ENCODE results near the gene AGPAT4.

AGPAT4 gene

GRCh38 chr6:161115468-161115867 is 158.4 kb downstream of the AGPAT4 start:
- DNase-seq (ENCODE audit: low spot score), result no peak
- TF ChIP-seq, protein P1, sequence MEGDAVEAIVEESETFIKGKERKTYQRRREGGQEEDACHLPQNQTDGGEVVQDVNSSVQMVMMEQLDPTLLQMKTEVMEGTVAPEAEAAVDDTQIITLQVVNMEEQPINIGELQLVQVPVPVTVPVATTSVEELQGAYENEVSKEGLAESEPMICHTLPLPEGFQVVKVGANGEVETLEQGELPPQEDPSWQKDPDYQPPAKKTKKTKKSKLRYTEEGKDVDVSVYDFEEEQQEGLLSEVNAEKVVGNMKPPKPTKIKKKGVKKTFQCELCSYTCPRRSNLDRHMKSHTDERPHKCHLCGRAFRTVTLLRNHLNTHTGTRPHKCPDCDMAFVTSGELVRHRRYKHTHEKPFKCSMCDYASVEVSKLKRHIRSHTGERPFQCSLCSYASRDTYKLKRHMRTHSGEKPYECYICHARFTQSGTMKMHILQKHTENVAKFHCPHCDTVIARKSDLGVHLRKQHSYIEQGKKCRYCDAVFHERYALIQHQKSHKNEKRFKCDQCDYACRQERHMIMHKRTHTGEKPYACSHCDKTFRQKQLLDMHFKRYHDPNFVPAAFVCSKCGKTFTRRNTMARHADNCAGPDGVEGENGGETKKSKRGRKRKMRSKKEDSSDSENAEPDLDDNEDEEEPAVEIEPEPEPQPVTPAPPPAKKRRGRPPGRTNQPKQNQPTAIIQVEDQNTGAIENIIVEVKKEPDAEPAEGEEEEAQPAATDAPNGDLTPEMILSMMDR (IDR thresholded peaks at IDR 0.05; ENCODE audit: extremely low read depth, insufficient read depth, missing control alignments), result no peak
- in situ Hi-C loops (cut with MboI; ENCODE audit: low pct_unique_long_range_greater_than_20kb, low sequenced_read_pairs, unreplicated experiment), result no loop called here

DNA sequence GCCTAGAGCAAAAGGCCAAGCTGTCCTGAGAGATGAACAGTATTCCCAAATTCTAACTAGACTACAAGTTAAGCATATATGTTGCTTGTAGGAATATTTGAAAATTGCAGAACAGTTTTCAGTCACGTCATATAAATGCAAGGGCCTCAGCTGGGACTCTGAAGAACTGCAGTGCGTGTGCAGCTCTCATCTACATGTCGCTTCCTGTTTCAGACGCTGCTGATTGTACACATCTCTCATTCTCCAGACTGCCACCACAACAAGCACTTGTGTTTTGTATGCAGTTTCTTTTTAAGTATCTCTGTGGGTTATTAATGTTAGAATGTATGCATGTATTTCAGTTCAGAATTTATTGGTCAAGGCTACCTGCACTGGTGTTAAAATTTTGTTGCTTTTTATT is 162.6 kb downstream of the AGPAT4 start:
- no peak for DNase-seq (ENCODE audit: low spot score)
- in situ Hi-C loops (cut with MboI; ENCODE audit: low pct_unique_long_range_greater_than_20kb, low sequenced_read_pairs, unreplicated experiment), result no loop called here
- TF ChIP-seq, protein P1 (IDR thresholded peaks at IDR 0.05; ENCODE audit: extremely low read depth, insufficient read depth, missing control alignments), result no peak

DNA sequence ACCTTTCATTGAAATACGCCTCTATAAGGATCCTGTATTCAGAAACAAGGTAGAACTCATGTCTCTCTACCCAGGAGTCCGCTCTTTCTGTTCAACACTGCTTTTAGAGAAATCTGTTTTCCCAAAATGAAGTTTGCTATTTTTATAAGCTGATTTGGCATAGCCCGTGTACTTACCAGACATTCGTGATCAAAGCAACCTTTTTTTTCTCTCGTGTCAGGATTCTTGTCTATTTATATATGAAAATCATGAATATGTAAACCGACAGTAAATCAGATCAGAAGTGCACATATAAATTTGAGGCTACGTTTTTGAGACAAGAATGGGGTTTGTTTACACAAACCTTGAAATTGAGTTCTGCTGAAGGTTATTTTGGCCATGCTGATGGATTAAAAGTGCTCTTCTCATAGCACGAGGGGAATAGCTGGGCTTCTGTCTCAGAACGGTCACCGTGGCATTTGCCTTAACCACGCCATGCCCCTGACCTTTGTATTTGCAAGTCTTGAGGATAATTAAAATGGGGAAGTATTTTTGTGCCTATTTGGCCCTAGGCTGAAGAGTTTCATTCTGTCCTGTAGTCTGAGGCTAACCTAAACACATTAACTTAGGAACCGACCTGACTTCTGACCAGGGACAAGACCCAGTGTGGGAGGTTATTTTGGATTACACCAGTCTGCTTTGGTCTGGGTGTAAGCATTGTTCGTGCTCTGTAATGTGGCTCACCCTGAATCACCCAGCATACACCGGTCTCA is 163.7 kb downstream of the AGPAT4 start:
- in situ Hi-C loops (cut with MboI; ENCODE audit: low pct_unique_long_range_greater_than_20kb, low sequenced_read_pairs, unreplicated experiment), result no loop called here
- no peak for DNase-seq (ENCODE audit: low spot score)
- TF ChIP-seq, protein P1 (IDR thresholded peaks at IDR 0.05; ENCODE audit: extremely low read depth, insufficient read depth, missing control alignments), result no peak

GRCh38 chr6:161109366-161109765 is 164.5 kb downstream of the AGPAT4 start:
- in situ Hi-C loops (cut with MboI; ENCODE audit: low pct_unique_long_range_greater_than_20kb, low sequenced_read_pairs, unreplicated experiment), result no loop called here
- TF ChIP-seq, protein P1 (IDR thresholded peaks at IDR 0.05; ENCODE audit: extremely low read depth, insufficient read depth, missing control alignments), result no peak
- no peak for DNase-seq (ENCODE audit: low spot score)

DNA sequence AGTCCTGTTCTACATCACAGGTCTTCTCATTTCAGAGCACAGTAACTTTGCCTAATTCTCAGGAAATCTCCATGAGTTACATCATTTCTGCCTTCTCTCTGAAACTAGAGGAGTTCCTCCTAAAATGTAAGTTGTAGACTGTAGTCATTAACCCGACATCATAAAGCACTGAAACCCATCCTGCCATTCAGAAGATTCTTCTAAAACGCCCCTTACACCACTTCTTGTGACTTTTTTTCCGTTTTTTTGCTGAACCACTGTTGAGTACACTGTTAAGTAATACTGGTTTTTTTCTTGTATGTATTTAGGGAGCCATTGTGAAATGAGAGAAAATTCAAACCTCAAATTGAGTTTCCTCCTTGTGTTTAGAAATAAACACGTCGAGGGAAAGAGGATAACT is 164.9 kb downstream of the AGPAT4 start:
- TF ChIP-seq, protein P1 (IDR thresholded peaks at IDR 0.05; ENCODE audit: extremely low read depth, insufficient read depth, missing control alignments), result no peak
- in situ Hi-C loops (cut with MboI; ENCODE audit: low pct_unique_long_range_greater_than_20kb, low sequenced_read_pairs, unreplicated experiment), result no loop called here
- no peak for DNase-seq (ENCODE audit: low spot score)

GRCh38 chr6:161107779-161108730 is 165.8 kb downstream of the AGPAT4 start:
- TF ChIP-seq, protein P1 (IDR thresholded peaks at IDR 0.05; ENCODE audit: extremely low read depth, insufficient read depth, missing control alignments), result no peak
- in situ Hi-C loops (cut with MboI; ENCODE audit: low pct_unique_long_range_greater_than_20kb, low sequenced_read_pairs, unreplicated experiment), result no loop called here
- no peak for DNase-seq (ENCODE audit: low spot score)

All from GM13977 (cell line).